NCI-H82 treated with DMSO at 0.1 percent for 48 hours (cell line): ENCODE results near the gene TEX48.
A peak's percentile ranks its signal among the peaks of the same experiment; 100 is the strongest.

Experiments
- DNase-seq: peaks from one replicate; lab custom pipeline; 2025; ENCODE audit not compliant: unreplicated experiment; lab: John Stamatoyannopoulos, UW

TEX48 gene

GRCh38 chr9:114694146-114694545 is 12.2 kb upstream of the TEX48 start:
- no peak for DNase-seq

GRCh38 chr9:114693248-114693855 is 11.4 kb upstream of the TEX48 start:
- DNase-seq: no peak

- no peak for DNase-seq
Measured at GRCh38 chr9:114691956-114692295, 9.9 kb upstream of the TEX48 start.

- DNase-seq: no peak
Measured at GRCh38 chr9:114691046-114691955, 9.3 kb upstream of the TEX48 start.

- no peak for DNase-seq
Measured at GRCh38 chr9:114690308-114690707, 8.3 kb upstream of the TEX48 start.

GRCh38 chr9:114689813-114690212 is 7.8 kb upstream of the TEX48 start:
- no peak for DNase-seq

- no peak for DNase-seq
Measured at GRCh38 chr9:114688909-114689610, 7.1 kb upstream of the TEX48 start.

GRCh38 chr9:114688379-114688778 is 6.4 kb upstream of the TEX48 start:
- DNase-seq: no peak

- DNase-seq: no peak
Measured at GRCh38 chr9:114687034-114687433, 5.0 kb upstream of the TEX48 start.

GRCh38 chr9:114685951-114686350 is 4.0 kb upstream of the TEX48 start:
- DNase-seq: no peak

- DNase-seq: no peak
Measured at GRCh38 chr9:114684036-114684435, 2.0 kb upstream of the TEX48 start.

GRCh38 chr9:114682846-114683245 is 854 bp upstream of the TEX48 start:
- DNase-seq: no peak

- DNase-seq: no peak
Measured at GRCh38 chr9:114680259-114681001, 1.6 kb downstream of the TEX48 start.

- DNase-seq: no peak
Measured at GRCh38 chr9:114678795-114679194, 3.2 kb downstream of the TEX48 start.

- DNase-seq: no peak
Measured at GRCh38 chr9:114678130-114678529, 3.9 kb downstream of the TEX48 start.

- peak; percentile 35 for DNase-seq
Measured at GRCh38 chr9:114677418-114677817, 4.6 kb downstream of the TEX48 start.

- no peak for DNase-seq
Measured at GRCh38 chr9:114676901-114677300, 5.1 kb downstream of the TEX48 start.

GRCh38 chr9:114674798-114675540 is 7.0 kb downstream of the TEX48 start:
- peak; percentile 19 for DNase-seq

GRCh38 chr9:114674076-114674797 is 7.8 kb downstream of the TEX48 start:
- no peak for DNase-seq

- no peak for DNase-seq
Measured at GRCh38 chr9:114671605-114672004, 10.4 kb downstream of the TEX48 start.
